Right forelimb (tissue), 1 donor: ENCODE data around the gene KIF21A.

Experiments used
- DNase-seq: peaks from one replicate; pipeline ENCODE4 v3.0.0-alpha.2; 2018

KIF21A gene

DNA sequence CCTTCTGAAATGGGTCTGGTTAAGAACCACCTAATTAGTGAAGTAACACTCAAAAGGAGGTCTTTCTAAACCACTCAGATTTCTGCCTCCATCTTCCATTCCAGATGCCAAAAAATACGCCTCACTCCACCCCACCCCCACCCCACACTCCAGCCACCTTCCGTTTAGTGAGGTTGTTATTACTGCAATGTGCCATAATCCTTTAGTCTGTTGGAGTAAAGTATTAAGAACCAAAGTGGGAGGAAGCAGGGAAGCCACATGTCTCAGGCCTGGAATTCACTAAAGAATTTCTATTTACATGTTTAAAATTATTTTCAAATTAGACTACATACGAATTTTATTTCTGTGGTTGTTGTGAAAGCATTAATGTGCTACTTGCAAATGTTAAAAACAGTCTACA, 7.4 kb downstream of the KIF21A start:
- no peak for DNase-seq

DNA sequence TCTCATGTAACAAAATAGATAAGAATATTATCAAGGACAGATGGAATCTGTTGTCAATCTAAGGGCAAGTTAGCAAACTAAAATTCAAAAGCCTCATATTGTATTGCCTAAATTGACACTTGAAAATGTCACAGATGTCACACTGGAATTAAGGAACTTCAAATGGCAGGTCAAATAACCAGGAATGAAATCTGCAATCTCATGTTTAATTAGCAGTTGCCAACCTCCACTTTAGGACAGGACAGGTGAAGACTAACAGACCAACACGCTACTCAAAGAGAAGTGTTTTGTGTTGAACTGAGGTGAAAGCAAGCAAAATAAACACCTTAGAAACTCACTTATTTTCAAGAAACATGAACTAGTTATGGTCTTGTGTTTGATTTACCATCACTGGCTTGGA, 11.1 kb downstream of the KIF21A start:
- DNase-seq = no peak

DNA sequence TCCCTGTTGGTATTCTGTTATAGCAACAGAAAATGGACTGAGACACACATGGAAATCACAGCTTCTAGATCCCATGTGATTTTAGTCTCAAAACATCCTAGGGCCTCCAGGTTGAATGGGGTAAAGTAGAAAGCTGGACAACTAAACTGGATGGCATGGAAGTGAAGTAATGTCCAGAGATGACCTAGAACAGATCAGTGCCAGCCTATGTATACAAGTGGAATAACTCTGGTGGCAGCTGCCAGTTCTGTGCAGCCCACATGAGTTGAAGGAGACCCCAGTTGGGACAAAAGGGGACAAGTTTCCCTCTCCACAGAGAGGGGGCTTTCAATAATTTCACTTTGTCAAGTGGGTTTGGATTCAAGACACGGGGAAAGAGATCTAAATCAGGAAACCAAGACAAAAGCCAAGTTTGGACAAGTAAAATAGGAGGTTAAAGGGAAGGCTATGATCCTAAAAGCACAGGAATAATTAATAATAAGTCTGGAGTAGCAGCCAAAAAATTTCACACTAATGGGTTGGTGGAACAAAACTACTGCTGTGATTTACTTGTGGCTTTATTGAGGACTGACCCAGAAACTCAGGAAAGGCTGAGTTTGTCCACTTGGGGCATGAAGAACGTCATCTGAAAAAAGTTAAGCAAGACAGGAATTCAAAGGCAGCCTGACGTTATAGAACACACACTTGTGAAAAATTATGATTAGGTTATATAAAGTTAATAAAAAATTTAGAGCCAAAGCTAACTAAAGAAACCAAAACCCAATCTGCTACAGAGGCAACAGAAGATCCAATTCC, 11.7 kb downstream of the KIF21A start:
- DNase-seq = no peak

DNA sequence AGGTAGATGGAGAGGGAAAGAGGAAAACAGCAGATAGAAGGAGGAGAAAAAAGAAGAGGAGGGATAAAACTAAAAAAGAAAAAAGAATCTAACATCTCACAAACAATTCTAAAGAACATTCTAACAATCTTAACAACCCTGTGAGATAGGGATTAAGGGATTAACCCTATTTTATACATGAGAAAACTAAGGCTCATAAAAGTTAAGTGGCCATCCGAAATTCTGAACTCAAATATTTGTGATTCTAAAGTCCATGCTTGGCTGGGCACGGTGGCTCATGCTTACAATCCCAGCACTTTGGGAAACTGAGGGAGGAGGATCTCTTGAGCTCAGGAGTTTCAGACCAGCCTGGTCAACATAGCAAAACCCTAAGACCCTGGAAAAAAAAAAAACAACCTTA, 13.1 kb downstream of the KIF21A start:
- DNase-seq = no peak

DNA sequence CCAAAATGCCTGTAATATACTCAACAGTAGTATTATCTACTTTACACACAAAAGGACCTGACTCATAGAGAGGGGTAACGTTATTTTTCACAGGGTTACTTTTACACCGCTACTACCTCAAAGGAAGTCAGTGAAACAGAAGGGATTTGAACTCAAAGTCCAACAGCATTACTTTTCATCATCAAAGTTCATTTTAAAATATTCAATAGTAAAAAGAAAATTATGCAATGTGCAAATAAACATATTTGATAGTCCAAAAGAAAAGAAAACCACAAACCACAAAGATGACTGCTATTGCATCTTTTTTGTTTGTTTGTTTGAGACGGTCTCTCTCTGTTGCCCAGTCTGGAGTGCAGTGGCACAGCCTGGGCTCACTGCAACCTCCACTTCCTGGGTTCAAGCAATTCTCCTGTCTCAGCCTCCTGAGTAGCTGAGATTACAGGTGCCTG, 15.5 kb downstream of the KIF21A start:
- DNase-seq = no peak

DNA sequence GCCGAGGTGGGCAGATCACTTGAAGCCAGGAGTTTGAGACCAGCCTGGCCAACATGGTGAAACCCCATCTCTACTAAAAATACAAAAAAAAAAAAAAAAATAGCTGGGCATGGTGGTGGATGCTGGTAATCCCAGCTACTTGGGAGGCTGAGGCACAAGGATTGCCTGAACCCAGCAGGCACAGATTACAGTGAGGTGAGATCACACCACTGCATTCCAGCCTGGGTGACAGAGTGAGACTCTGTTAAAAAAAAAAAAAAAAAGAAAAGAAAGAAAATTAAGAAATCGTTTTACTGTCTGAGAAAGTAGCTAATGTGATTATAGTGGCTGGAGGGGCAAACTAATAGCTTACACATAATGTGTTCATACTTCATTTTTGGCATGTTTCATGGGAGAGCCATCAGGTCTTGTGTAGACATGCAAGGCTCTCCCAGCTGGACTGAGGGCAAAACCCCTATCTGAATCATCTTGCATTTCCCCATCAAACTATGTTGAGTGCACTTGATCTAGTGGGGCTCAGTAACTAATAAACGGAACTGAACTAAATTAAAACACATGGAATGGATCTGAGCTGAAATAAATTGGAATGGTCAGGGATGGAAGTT, 16.2 kb downstream of the KIF21A start:
- no peak for DNase-seq

DNA sequence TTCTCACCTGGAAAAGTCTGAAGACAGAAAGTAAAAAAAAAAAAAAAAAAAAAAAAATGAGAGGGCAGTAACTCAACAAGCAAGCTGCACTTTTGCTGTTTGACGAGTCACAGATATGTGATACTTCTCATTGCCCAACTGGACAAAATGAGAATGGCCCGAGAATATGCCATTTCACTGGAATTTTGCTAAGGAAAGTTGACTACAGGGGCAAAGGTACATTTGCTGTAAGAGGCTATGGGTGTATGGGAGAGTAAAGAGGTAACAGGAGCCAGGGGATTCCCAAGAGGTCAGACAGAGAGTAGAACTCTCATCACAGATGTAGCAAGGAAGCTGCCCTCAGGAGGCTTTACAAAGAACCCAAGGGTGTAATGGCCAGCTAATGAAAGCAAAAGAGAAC, 22.9 kb downstream of the KIF21A start:
- DNase-seq = no peak

DNA sequence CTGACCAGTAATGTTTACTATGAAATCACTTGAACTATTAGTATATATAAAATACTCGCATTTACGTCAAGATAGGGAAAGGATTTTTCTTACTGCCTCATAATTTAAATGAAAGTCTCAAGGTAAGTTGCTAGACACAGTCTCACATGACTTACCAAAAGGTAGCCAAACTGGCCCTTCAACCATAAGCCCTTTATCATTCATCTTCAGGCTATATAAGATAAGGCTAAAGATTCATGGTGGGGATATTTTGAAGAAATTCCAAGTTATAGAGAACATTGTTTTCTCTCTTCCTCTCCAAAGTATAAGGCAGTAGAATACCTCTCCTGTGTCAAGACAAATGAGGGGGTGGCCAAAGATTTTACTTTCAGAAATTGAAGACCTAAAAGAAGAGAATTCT, 23.4 kb downstream of the KIF21A start:
- no peak for DNase-seq

DNA sequence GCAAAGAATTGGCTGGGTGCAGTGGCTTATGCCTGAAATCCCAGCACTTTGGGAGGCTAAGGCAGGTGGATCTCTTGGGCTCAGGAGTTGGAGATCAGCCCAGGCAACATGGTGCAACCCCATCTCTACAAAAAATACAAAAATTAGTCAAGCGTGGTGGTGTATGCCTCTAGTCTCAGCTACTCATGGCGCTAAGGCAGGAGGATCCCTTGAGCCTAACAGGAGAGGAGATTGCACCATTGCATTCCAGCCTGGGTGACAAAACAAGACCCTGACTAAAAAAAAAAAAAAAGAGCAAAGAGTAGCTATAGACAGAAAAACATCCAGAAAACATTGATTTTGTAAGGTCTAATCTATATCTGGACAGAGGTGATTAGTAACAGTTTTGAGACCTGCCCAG, 25.0 kb downstream of the KIF21A start:
- no peak for DNase-seq

DNA sequence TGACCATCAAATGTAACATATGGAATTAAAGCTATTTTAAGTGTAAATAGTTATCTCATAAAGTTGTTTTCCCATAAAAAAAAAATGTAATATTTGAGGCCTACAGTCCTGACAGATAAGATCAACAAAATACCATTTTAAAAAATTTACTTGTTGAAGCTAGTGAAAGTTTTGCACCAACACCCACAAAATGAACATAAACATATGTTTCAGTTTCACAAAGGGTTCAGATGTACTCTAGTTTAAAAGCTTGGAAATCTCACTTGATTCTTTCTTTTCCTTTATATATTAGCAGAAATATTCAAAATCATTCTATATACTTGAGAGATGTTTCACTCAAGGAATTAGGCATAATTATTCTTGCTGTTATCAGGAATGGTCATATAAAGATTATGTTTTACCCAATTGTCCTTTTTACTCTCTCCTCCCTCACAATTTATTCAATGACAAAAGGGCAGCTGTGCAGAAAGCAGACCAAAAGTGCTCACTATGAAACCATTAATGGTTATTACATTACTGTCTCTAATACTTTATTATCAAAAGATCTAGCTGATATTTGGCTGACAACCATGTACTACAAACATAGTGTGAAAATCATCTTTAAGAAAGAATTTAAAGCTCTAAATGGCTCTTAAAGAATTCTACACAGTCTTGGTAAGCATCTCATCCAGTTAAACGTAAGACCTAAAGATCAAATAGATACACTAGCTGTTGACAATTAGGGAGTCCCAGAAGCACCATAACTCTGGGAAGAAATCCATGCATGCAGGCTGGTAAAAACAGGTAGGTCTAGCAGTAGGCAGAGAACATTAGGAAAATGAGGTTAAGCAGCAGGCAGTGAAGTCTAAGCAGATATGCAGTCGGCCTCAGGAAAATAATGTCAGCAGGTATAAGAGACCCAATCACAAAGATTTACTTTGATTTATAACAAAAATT, 28.8 kb downstream of the KIF21A start:
- DNase-seq = no peak

DNA sequence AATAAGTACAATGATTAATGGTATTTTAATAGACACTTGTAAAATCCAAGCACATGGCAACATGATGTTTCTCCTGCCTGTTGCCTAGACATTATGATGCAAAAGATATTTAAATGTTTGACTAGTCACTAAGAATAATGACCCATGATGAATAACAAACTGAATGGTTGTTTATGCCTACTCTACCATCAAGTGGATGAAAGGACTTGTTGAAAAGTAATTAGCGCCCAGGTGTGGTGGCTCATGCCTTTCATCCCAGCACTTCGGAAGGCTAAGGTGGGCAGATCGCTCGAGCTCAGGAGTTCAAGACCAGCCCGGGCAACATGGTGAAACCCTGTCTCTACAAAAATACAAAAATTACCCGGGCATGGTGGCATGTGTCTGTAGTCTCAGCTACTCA, 30.7 kb downstream of the KIF21A start:
- DNase-seq = no peak

DNA sequence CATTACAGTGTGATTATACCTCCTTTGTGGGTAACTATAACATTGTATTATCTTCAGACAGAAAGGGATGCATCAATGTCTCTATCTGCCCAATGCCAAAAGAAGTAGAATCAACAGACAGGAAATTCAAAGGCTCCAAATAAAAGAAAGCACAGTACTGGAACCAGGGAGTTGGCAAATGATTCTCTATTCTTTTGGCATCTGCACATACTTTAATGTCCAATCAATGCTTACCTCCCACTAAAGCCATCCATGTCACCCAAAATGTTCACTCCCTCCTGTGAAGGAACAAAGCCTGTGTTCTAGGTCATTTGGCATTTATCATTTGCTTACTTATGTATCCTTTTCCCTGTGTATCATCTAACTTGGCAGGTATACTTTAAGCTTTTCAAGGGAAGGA, 36.7 kb downstream of the KIF21A start:
- no peak for DNase-seq

DNA sequence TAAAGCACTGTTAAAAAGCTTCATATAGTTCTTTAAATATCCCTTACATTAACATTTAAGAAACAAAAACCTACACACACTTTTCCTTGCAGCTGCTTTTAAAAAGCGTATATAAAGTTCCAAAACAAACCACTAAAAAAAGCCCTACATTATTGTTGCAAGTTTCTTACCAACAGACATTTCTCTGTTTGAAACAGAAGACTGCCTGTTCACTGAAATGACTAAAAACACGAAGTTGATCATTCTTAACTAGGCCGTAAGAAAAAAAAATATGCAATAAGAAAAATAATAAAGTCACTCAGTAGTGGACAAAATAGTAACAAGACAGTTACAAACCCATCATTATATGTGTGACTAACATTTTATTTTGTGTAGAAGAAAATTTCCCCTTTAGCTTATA, 37.3 kb downstream of the KIF21A start:
- DNase-seq = no peak

DNA sequence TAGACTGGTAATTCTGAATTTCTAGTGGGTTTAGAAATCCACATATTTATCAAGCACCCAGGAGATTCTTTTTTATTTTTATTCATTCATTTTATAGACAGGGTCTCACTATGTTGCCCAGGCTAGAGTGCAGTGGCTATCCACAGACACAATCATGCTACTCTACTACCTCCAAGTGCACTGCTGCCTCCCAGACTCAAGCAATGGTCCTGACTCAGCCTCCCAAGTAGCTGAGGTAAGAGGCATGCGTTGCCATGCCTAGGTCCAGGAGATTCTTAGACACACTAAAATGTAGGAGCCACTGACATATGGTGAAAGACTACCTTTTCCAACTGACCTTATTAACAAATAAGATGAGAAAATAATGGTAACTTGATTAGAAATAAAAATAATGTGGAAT, 38.9 kb downstream of the KIF21A start:
- DNase-seq = no peak

DNA sequence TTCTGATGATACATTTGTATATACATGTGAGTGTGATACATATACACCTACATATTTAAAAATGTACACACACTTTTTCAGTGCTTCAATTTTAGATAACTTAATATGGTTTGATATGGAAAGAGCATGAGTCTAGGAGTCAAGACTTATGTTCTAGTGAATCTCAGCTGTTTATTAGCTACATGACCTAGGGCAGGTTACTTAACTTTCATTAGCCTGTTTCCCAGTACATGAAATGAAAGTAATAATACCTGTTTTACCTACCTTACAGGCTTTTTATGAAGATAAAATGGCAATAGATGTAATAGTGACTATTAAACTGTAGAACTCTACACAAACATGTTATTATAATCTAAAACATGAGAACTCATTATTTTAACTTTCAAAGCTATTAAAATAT, 39.5 kb downstream of the KIF21A start:
- no peak for DNase-seq

DNA sequence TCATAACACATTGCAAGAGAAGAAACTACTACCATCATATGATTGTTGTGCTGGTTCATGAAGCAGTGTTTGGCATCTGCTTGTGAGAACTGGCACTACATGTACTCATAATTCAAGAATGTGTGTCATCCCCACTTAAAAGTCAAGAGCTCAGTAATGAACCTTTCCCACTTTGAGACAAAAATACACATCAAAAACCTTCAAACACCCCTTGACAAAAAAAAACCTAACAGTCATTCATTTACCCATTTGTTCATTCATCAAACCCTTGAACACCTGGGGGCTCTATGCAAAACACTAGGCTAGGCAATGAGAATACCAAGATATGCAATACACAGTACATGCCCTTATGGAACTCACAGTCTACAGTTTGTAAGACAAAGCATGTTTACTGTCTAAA, 40.0 kb downstream of the KIF21A start:
- no peak for DNase-seq

DNA sequence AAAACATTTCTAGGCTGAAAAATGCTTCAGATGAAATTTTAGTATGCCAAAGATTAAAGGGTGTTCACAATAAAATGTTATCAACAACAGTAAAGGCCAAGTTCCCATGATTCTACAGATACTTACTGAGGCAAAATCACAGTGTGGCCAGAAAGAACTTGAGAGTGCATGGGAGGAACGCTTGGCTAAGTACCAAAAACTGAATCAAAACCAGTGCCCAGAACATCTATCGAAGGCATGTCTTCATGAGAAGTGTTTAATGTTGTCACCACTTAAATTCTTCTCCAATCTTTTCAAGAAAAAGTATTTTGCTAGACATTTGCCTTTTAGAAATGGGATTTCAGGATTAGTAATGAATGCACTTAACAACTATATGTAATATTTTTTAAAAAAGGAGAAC, 41.5 kb downstream of the KIF21A start:
- DNase-seq = no peak

DNA sequence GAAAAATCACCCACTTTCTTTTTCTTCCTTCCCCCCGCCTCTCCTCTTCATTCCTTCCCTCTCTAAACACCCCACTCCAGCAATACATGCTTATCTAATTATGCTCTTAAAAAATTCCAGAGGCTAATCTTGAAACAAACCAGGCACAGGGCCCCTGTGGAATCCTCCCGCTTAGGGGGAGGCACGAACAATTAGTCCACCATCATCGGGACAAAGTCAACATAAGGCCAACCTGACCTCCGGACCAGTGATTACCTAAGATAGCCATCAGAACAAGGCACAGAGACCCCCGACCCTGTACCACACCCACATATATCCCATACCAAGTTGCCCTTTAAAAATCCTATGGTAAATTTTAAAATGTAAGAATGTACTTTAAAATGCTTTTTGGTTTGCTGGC, 47.1 kb downstream of the KIF21A start:
- DNase-seq = no peak

DNA sequence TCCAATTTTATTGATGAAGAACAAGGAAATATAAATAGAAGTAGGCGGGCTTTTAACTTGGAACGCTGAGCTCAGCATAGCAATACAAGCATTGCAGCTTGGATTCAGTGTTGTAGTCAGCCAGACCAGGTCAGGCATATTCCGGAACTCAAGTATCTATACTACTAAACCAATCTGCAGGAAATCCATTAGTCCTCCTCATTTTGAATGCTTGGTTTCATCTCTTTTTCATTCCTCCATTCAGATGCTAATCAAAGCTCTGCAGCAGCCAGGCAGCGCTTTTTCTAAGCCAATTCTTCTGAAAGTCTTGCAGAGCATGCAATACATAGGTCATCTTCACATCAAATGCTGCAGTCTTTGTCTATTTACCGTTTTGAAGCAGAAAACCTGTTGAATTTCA, 49.0 kb downstream of the KIF21A start:
- no peak for DNase-seq

DNA sequence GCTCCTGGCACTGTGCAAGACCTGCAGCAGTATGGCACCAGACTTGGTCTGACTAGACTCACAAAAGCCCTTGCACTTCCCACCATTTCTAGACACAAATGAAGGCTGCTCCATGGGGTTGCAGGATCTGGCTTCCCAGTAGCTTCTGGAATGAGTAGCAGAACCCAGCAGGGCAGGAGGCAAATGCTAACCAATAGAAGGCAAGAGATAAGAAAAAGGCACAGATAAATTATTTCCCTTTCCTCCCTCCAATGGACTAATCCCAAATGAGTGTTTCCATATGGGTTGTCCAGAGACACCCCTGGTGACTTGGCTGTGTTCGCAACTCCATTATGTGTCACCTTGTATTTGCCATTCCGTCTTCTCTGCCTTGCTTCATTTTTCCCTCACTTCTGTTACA, 49.7 kb downstream of the KIF21A start:
- no peak for DNase-seq

DNA sequence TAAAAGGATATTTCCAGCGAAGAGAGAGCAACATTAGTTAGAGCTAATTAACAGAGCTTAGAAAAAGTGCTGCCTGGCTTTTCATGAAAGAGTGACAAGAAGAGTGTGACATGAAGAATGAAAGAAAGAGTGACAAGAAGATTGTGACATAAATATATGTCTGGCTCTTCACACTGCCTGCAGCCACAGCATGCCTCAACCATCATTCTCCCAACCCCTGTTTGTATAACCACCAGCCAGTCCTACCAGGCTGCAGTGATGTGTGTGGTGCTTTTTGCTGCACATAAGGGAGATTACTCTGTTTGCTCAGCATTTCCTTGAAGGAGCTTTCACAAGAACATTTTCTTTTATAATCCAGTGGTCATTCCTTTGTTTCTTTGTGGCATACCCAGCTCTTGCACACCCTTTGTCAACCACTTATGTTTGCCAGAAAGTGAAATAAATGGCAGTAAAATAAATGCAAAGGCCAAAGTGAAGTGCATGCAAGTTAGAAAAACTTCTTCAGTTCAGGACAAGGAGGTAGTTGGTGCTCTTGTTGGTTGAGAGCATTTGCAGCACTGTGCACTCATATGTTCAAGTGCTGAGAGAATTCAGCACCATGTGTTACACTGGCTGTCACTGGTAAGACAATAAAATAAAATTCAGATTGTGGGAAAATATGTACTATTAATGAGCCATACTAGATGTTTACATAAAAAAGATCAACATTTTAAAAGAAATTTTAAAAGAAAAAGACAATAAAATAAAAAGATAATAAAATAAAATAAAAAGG, 50.6 kb downstream of the KIF21A start:
- no peak for DNase-seq

DNA sequence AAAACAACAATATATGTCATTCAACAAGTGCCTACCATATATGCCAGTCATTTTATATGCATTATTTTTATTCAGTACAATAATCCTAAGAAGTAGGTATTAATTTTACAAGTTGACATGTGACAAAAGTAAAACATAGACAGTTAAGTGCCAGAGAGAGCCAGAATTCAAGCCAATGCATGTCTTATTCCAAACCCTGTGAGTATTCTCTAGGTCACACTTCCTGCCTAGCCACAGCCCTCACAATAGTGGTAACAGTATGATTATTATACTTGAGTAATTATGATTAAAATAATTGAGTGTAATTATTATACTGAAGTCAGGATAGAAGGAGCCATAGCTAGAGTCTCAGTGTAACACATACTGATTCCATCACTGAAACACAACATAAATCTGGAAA, 52.2 kb downstream of the KIF21A start:
- DNase-seq = no peak
